GM19351 (cell line): Measurements from ENCODE around the gene MRPS23.
"Not testable (repeated sequence)": the region's sequence is repeated elsewhere in the genome, so short reads cannot be mapped to it uniquely, and the experiment has no call there.

Experiments used
- ATAC-seq: cut with Tn5 transposase; IDR thresholded peaks from one replicate; pipeline ENCODE4 v1.9.1; 2021; ENCODE audit warnings: mild to moderate bottlenecking, moderate library complexity; ENCODE audit not compliant: unreplicated experiment

The MRPS23 gene

GRCh38 chr17:57864273-57864672, 14.4 kb upstream of the MRPS23 start:
- no peak for ATAC-seq

GRCh38 chr17:57862694-57863667, 13.1 kb upstream of the MRPS23 start:
- no peak for ATAC-seq

GRCh38 chr17:57861790-57862693, 12.2 kb upstream of the MRPS23 start:
- no peak for ATAC-seq

GRCh38 chr17:57861000-57861789, 11.4 kb upstream of the MRPS23 start:
- no peak for ATAC-seq

GRCh38 chr17:57860414-57860999, 10.7 kb upstream of the MRPS23 start:
- no peak for ATAC-seq

- ATAC-seq: no peak
These were observed 10.0 kb upstream of the MRPS23 start for GRCh38 chr17:57859601-57860413.

- no peak for ATAC-seq
These were observed 9.0 kb upstream of the MRPS23 start for GRCh38 chr17:57858838-57859237.

- no peak for ATAC-seq
These were observed 7.2 kb upstream of the MRPS23 start for GRCh38 chr17:57856792-57857620.

- no peak for ATAC-seq
These were observed 5.7 kb upstream of the MRPS23 start for GRCh38 chr17:57855391-57856035.

GRCh38 chr17:57853695-57854094, 3.9 kb upstream of the MRPS23 start:
- no peak for ATAC-seq

GRCh38 chr17:57852955-57853328, 3.1 kb upstream of the MRPS23 start:
- no peak for ATAC-seq

- ATAC-seq: no peak
These were observed 2.5 kb upstream of the MRPS23 start for GRCh38 chr17:57852092-57852954.

GRCh38 chr17:57849163-57849873, 526 bp downstream of the MRPS23 start:
- ATAC-seq: peak; percentile 37

GRCh38 chr17:57846056-57846945, 3.5 kb downstream of the MRPS23 start:
- not testable (repeated sequence) for ATAC-seq

GRCh38 chr17:57842280-57842679, 7.6 kb downstream of the MRPS23 start:
- ATAC-seq: no peak

GRCh38 chr17:57839571-57839923, 10.3 kb downstream of the MRPS23 start:
- ATAC-seq: no peak
